ENCODE results near the gene IFIT2. TPM values are rescaled to one million over a fixed set of nuclear protein-coding genes. Genes with fewer than 3 reads are reported as not detected.

Gene IFIT2
- total RNA-seq, 4 donors from 2014 or later: 0.26 to 3.0 (median 1.5) TPM

DNA sequence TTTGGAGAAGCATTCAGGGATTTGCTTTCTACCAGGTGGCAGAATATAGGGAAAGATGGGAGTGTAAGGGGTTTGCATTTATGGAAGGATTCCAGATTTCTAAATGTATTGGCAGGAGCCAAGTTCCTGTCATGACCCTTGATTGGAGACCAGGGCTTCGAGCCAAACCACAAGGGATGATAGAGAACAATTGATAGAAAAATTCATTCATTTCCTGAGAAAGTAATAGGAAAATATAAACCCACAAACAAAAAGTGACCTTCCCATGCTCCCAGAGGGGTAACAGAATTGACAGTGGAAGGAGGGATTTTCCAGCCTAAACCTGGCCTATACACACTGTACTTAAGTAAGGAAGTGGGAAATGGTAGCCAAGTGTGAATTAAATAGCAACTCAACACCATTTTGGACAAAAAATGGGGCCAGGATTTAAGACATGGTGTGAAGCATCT lies 22.4 kb upstream of the IFIT2 start:
- DNase-seq: no peak
- no peak for TF ChIP-seq POLR2A (IDR thresholded peaks at IDR 0.05)
- TF ChIP-seq, protein P1, sequence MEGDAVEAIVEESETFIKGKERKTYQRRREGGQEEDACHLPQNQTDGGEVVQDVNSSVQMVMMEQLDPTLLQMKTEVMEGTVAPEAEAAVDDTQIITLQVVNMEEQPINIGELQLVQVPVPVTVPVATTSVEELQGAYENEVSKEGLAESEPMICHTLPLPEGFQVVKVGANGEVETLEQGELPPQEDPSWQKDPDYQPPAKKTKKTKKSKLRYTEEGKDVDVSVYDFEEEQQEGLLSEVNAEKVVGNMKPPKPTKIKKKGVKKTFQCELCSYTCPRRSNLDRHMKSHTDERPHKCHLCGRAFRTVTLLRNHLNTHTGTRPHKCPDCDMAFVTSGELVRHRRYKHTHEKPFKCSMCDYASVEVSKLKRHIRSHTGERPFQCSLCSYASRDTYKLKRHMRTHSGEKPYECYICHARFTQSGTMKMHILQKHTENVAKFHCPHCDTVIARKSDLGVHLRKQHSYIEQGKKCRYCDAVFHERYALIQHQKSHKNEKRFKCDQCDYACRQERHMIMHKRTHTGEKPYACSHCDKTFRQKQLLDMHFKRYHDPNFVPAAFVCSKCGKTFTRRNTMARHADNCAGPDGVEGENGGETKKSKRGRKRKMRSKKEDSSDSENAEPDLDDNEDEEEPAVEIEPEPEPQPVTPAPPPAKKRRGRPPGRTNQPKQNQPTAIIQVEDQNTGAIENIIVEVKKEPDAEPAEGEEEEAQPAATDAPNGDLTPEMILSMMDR (IDR thresholded peaks at IDR 0.05): no peak
- WGBS, 2 donors: 27% methylated on average over 1 of the region's 1 CpG
- no peak overlapping the region for H3K4me3 ChIP-seq
- H3K36me3 ChIP-seq: no peaks in the 10 kb centered on the region
- no peaks in the 10 kb centered on the region for H3K9me3 ChIP-seq
- no peaks in the 10 kb centered on the region for H3K27me3 ChIP-seq
- intact Hi-C loops (cut with DNase I): no loop called here
- peak overlapping the region in 3 of 4 donors; percentile 70 to 88 (median 85) for H3K27ac ChIP-seq
- H3K4me1 ChIP-seq: peaks cover 16 to 84% (median 50%) of the 10 kb centered on the region in 3 donors

DNA sequence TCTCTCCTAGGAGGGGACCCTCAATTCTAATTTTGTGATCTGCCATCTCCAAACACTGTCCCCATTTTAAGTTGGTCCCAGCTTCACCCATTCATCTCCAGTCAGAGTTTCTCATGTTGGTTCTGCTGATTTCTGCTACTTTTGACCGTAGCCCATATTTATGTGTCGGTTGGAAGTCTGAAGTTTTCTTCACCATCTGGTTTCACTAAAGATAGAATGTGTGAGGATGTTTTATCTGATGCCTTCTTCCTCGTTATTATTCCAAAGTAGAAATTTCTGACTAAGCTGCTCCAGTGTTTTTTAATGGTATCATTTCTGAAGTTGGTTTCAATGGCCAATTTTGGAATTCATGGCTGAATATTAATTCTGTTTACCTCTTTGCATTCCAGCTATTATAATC lies 21.3 kb upstream of the IFIT2 start:
- Histone ChIP-seq H3K4me1 (peaks cover 19 to 83% (median 47%) of the 10 kb centered on the region in 3 donors), H3K4me3 (no peak overlapping the region), H3K9me3 (no peaks in the 10 kb centered on the region), H3K27ac (peak overlapping the region in 1 of 4 donors; percentile 85), H3K27me3 (no peaks in the 10 kb centered on the region), H3K36me3 (no peaks in the 10 kb centered on the region)
- WGBS, 2 donors: 88 to 89% methylated on average over 3 of the region's 3 CpGs
- intact Hi-C loops (cut with DNase I): no loop called here
- DNase-seq: no peak
- TF ChIP-seq, protein P1 (IDR thresholded peaks at IDR 0.05): no peak
- no peak for TF ChIP-seq POLR2A (IDR thresholded peaks at IDR 0.05)

DNA sequence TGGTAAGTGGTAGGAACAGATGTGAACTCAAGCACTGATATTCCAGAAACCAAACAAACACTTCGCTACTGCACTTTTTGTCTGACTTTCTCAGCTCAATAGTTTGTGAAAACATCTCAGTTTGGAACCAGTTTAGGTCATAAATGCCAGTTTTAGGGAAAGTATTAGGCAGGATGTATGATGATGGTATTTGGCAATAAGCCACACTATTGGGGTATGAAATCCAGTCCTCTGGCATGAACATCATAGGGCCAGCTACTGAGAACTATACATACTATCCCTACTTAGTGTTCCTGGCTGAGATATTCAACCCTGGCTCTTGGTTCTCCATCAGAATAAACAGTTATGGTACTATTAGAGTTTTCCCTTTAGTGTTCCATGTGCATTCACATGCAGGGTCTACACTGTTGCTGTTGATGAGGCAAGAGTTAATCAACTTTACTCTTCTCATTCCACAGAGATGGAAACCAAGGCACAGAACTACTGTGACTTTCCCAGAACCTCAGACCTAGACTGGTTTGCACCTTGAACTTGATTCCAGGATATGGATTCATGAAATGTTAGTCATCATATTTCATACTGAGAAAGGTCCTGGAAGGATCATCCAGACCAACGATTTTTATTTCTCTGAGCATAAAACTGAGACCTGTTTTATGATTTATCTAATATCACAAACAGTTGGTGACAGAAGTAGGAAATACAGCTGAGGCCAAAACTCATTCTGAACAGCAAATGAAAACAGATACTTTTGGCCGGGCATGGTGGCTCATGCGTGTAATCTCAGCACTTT lies 20.0 kb upstream of the IFIT2 start:
- Histone ChIP-seq H3K4me3 (no peak overlapping the region), H3K27ac (peak overlapping the region in 2 of 4 donors; percentile 45 to 83), H3K27me3 (no peaks in the 10 kb centered on the region), H3K4me1 (peaks cover 19 to 75% (median 40%) of the 10 kb centered on the region in 3 donors), H3K36me3 (no peaks in the 10 kb centered on the region), H3K9me3 (no peaks in the 10 kb centered on the region)
- WGBS, 2 donors: 64 to 66% methylated on average over 3 to 4 of the region's 4 CpGs
- DNase-seq: no peak
- intact Hi-C loops (cut with DNase I): no loop called here
- no peak for TF ChIP-seq POLR2A (IDR thresholded peaks at IDR 0.05)
- TF ChIP-seq, protein P1 (IDR thresholded peaks at IDR 0.05): no peak

DNA sequence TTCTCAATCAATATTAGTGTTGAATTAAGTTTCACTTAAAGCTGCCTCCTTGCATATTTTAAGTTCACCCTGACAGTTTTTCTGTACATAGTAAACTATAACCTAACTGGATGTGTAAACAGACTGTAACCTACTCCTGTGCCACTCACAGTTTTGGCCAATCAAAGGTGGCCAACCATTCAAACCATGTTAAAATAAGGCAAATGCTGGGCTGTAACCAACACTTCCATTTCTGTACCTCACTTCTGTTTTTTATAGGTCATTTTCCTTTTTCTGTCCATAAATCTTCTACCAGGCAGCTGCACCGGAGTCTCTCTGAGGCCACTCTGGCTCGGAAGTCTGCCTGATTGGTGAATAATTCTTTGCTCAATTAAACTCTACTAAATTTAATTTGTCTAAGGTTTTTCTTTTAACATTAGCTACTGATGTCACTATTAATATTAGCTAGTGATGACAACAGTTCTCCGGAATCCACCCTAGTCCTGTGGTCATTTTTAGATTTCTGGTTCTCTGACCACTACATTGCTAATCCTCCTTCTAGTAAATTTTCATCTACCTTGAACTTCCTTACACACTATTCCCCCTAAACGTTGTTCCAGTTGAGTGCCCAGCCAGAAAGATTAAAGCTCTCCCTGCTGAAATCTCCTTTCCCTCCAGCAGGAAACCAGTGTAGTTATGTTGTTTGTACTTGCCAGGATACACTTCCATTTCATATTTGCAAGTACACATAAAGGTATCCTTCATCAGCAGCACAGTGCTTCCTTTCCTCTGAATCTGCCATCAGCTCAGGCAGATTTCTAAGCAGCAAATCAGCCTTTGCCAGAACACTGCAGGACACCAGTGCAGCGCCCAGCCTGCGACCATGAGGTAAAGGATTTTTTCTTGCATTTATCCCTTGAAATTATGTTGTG lies 18.6 kb upstream of the IFIT2 start:
- WGBS, 2 donors: 27 to 32% methylated on average over 6 of the region's 6 CpGs
- Histone ChIP-seq H3K4me3 (peak overlapping the region in 3 of 4 donors; percentile 1 to 51 (median 9)), H3K4me1 (peaks cover 19 to 77% (median 33%) of the 10 kb centered on the region in 3 donors), H3K36me3 (no peaks in the 10 kb centered on the region), H3K27me3 (no peaks in the 10 kb centered on the region), H3K9me3 (no peaks in the 10 kb centered on the region), H3K27ac (peak overlapping the region; percentile 62 to 90 (median 82))
- intact Hi-C loops (cut with DNase I): no loop called here
- no peak for TF ChIP-seq POLR2A (IDR thresholded peaks at IDR 0.05)
- TF ChIP-seq, protein P1 (IDR thresholded peaks at IDR 0.05): peak in 2 of 6 experiments; percentile 6 to 20
- no peak for DNase-seq

Data from esophagus squamous epithelium (tissue), 5 donors.